ENCODE results near the gene PAXX.
A peak's percentile ranks its signal among the peaks of the same experiment; 100 is the strongest.

The PAXX gene

DNA sequence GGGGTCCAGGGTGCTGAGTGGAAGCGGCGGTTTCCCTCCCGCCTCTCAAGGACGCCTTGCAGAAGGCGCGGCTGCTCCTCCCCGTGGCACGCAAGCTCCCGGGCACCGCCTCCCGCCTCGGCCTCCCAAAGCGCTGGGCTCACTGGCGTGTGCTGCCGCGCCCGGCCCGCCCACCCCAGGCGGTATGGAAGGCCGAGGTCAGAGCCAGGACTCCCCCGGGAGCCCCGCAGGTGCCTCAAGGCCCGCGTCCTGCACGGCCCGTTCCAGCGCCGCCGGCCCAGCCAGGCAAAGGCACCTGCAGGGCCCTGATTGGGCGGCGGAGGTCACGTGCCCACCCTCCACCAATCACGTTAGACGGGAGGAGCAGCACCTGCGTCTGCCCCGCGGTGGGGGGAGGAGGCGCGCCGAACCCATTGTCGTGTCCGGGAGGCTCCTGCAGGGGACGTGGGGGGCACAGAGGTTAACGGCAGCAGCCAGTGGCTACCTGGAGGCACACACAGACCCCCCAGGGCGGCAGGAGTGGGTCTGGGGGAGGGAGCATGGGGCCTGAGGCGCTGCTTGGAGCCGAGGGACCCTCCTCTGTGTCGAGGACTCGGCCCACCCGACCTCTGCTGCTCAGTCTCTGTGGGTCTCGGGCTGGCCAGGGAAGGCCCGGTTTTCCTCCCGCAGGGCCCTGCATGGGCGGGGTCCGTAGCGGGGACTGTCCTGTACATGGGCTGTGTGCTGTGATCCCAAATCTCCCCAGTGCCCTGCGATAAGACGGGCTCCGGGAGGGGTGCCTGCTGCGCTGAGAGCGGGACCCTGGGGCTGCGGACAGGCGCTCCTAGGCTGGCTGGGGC, 42.2 kb upstream of the PAXX start:
- POLR2A ChIA-PET: interaction anchor here (0.6 to 3.8 kb wide), 8 partner anchors 11 to 102 kb away, joined by 3 to 14 read pairs (median 3); partner anchors contain the start of gene PAXX
- CTCF ChIA-PET: interaction anchor here (1.0 to 1.3 kb wide), 2 partner anchors 79 to 85 kb away, joined by 3 read pairs; no protein-coding TSS in a partner anchor
- peak; percentile 98 for DNase-seq (ENCODE audit: extremely low spot score)
- peak; percentile 75 for TF ChIP-seq L3MBTL2 (conservative IDR thresholded peaks at IDR 0.05)
- TF ChIP-seq ELF4 (IDR thresholded peaks at IDR 0.05): no peak
- TF ChIP-seq SUZ12 (IDR thresholded peaks at IDR 0.05): no peak

DNA sequence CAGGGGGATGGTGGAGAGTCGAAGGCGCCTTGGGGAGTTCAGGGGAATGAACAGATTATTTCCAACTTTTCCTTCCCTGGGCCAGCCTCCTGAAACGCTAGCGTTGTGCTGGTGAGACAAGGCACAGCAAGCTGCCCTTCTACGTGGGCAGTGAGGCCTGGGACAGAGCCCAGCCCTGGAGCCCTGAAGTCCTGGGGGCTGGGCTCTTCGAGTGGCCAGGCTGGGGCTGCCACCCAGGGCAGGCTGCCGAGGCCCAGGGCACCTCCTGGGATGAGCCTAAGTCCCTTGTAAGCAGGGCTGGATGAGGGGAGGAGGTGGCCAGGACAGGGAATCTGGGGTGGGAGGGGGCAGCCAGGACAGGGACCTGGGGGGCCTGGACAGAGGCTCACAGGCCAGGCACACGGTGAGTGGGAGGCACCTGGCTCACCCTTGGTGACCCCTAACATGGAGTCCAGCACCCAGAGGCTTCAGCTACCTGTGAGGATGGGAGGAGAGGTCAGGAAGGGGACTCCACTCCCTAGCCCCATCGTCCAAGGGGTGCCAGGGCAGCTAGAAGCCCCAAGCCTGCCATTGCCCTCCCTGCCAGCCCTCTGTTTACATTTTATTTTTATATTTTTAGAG, 41.5 kb upstream of the PAXX start:
- no peak for DNase-seq (ENCODE audit: extremely low spot score)
- TF ChIP-seq ELF4 (IDR thresholded peaks at IDR 0.05) (no peak), FOXA1 (IDR thresholded peaks at IDR 0.05) (no peak), L3MBTL2 (conservative IDR thresholded peaks at IDR 0.05) (no peak), ARNT (IDR thresholded peaks at IDR 0.05) (no peak), HDGF (IDR thresholded peaks at IDR 0.05; ENCODE audit: borderline replicate concordance) (no peak), FOXK2 (IDR thresholded peaks at IDR 0.05) (no peak), NFRKB (IDR thresholded peaks at IDR 0.05) (no peak), SP1 (IDR thresholded peaks at IDR 0.05) (no peak), TARDBP (IDR thresholded peaks at IDR 0.05) (no peak), CTBP1 (IDR thresholded peaks at IDR 0.05; ENCODE audit: borderline replicate concordance) (no peak), SUZ12 (IDR thresholded peaks at IDR 0.05) (no peak), ZNF384 (IDR thresholded peaks at IDR 0.05) (no peak), FOXM1 (IDR thresholded peaks at IDR 0.05; ENCODE audit: borderline replicate concordance) (no peak), BHLHE40 (IDR thresholded peaks at IDR 0.05; ENCODE audit: borderline replicate concordance) (no peak), LEF1 (IDR thresholded peaks at IDR 0.05; ENCODE audit: borderline replicate concordance) (no peak)
- TF ChIP-seq, protein P1, sequence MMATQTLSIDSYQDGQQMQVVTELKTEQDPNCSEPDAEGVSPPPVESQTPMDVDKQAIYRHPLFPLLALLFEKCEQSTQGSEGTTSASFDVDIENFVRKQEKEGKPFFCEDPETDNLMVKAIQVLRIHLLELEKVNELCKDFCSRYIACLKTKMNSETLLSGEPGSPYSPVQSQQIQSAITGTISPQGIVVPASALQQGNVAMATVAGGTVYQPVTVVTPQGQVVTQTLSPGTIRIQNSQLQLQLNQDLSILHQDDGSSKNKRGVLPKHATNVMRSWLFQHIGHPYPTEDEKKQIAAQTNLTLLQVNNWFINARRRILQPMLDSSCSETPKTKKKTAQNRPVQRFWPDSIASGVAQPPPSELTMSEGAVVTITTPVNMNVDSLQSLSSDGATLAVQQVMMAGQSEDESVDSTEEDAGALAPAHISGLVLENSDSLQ (IDR thresholded peaks at IDR 0.05): no peak
- CTCF ChIA-PET: interaction anchor here (1.3 kb wide), 1 partner anchor 79 kb away, joined by 3 read pairs; no protein-coding TSS in a partner anchor
- POLR2A ChIA-PET: interaction anchor here (0.6 to 3.8 kb wide), 10 partner anchors 9 to 85 kb away, joined by 3 to 14 read pairs (median 3); partner anchors contain the start of gene PAXX

DNA sequence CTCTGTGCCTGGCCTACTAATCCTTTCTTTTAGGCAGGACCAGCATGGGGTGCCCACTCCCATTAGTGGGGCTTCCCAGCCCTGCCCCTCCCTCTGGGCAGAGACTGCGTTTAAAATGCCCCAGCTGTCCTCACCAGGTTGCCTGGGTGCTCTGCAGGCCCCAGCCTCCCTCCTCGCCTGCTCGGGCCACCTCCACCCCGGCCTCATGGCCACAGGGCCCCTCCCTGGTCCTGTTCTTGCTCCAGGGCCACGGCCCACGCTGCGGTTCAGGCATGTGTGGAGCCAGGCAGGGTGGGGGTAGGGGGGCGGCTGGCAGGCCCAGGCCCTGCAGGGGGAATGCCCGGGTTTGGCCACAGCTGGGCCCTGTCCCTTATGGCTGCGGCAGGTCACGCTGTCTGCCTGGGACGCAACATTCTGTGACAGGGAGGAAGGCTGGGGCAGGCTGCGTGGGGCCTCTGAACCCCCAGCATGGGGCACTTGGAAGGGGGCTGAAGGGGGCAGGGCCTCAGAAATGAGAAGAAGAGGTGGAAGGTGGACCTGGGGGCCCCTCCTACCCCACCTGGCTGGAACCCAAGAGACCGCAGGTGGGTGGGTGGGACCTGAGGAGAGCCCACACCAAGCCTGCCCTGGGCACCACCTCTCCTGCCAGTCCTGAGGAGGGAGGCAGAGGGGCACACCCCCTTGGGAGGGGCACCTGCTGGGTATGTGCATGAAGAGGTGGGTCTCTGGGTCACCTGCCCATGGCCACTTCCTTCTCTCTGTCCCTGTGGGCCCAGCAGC, 40.5 kb upstream of the PAXX start, which contains the start of gene LCN12:
LCN12 (plus strand) TSS at position 733 of the 780 bp plus-strand sequence. CDS start 55 bp downstream, outside the sequence.
- TF ChIP-seq SP1 (IDR thresholded peaks at IDR 0.05) (no peak), ELF4 (IDR thresholded peaks at IDR 0.05) (no peak), SUZ12 (IDR thresholded peaks at IDR 0.05) (no peak), ARNT (IDR thresholded peaks at IDR 0.05) (no peak), FOXM1 (IDR thresholded peaks at IDR 0.05; ENCODE audit: borderline replicate concordance) (no peak), FOXA1 (IDR thresholded peaks at IDR 0.05) (no peak), CTBP1 (IDR thresholded peaks at IDR 0.05; ENCODE audit: borderline replicate concordance) (no peak), FOXK2 (IDR thresholded peaks at IDR 0.05) (no peak), LEF1 (IDR thresholded peaks at IDR 0.05; ENCODE audit: borderline replicate concordance) (no peak), ZNF384 (IDR thresholded peaks at IDR 0.05) (no peak), HDGF (IDR thresholded peaks at IDR 0.05; ENCODE audit: borderline replicate concordance) (no peak)
- TF ChIP-seq, protein P1 (IDR thresholded peaks at IDR 0.05): no peak
- POLR2A ChIA-PET: interaction anchor here (1.1 to 1.2 kb wide), 4 partner anchors 8 to 49 kb away, joined by 3 read pairs; no protein-coding TSS in a partner anchor
- CTCF ChIA-PET: interaction anchor here (1.3 kb wide), 1 partner anchor 78 kb away, joined by 3 read pairs; no protein-coding TSS in a partner anchor
- DNase-seq (ENCODE audit: extremely low spot score): no peak

DNA sequence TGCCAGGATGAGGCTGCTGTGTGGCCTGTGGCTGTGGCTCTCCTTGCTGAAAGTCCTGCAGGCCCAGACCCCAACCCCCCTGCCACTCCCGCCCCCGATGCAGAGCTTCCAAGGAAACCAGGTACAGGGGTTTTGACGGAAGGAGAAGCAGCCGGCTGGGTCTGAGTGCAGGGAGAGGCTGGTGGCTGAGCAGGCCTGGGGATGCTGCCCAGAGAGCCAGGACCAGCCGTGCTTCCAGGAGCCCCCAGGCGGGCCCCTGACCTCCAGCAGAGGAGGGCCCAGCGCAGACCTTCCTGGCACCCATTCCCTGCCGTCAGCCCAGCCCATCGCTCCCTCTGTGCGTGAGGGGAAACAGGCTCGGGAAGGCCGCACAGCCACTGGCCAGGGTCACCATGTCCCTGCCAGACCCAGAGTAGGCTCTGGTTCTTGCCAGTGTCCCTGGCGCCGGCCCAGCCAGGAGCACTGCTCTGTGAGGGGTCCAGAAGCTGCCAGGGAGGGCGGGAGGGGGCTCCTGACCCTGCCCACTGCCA, 39.8 kb upstream of the PAXX start:
- TF ChIP-seq HDGF (IDR thresholded peaks at IDR 0.05; ENCODE audit: borderline replicate concordance) (no peak), SUZ12 (IDR thresholded peaks at IDR 0.05) (no peak), ARNT (IDR thresholded peaks at IDR 0.05) (no peak), NFRKB (IDR thresholded peaks at IDR 0.05) (no peak), BHLHE40 (IDR thresholded peaks at IDR 0.05; ENCODE audit: borderline replicate concordance) (no peak), CTBP1 (IDR thresholded peaks at IDR 0.05; ENCODE audit: borderline replicate concordance) (no peak), SP1 (IDR thresholded peaks at IDR 0.05) (no peak), FOXA1 (IDR thresholded peaks at IDR 0.05) (no peak), TARDBP (IDR thresholded peaks at IDR 0.05) (no peak)
- TF ChIP-seq, protein P1 (IDR thresholded peaks at IDR 0.05): no peak
- DNase-seq (ENCODE audit: extremely low spot score): no peak
- POLR2A ChIA-PET: interaction anchor here (0.7 kb wide), 1 partner anchor 40 kb away, joined by 3 read pairs; no protein-coding TSS in a partner anchor
- CTCF ChIA-PET: no interaction called here
